Stomach smooth muscle (tissue), 2 donors: ENCODE results near the gene GRID1.

ENCODE experiments used
- H3K27ac ChIP-seq: one replicate; pipeline ENCODE4 v1.7.0; 2013; ENCODE audit warnings: mild to moderate bottlenecking, low read length, inconsistent platforms
- H3K27me3 ChIP-seq, 2 donors: one replicate each; pipeline ENCODE4 v1.7.0; 2013; ENCODE audit warnings: low read length in 2 of 2; ENCODE audit not compliant: insufficient read depth in 2 of 2, control insufficient read depth in 1 of 2
- H3K36me3 ChIP-seq, 2 donors: one replicate each; pipeline ENCODE4 v1.7.0; 2013; ENCODE audit warnings: low read length in 2 of 2; ENCODE audit not compliant: control insufficient read depth in 2 of 2, insufficient read depth in 2 of 2
- H3K4me1 ChIP-seq: one replicate; pipeline ENCODE4 v1.7.0; 2013; ENCODE audit warnings: low read length; ENCODE audit not compliant: control insufficient read depth, insufficient read depth
- H3K4me3 ChIP-seq, 2 donors: one replicate each; pipeline ENCODE4 v1.7.0; 2013; ENCODE audit warnings: low read length in 2 of 2
- H3K9ac ChIP-seq, 2 donors: one replicate each; pipeline ENCODE4 v1.7.0; 2013; ENCODE audit warnings: low read length in 2 of 2, mild to moderate bottlenecking in 1 of 2
- H3K9me3 ChIP-seq, 2 donors: one replicate each; pipeline ENCODE4 v1.7.0; 2013; ENCODE audit warnings: low read length in 2 of 2; ENCODE audit not compliant: control insufficient read depth in 2 of 2
- donor health status: healthy.
- donor health status: Pancreatic carcinoma.

The GRID1 gene

DNA sequence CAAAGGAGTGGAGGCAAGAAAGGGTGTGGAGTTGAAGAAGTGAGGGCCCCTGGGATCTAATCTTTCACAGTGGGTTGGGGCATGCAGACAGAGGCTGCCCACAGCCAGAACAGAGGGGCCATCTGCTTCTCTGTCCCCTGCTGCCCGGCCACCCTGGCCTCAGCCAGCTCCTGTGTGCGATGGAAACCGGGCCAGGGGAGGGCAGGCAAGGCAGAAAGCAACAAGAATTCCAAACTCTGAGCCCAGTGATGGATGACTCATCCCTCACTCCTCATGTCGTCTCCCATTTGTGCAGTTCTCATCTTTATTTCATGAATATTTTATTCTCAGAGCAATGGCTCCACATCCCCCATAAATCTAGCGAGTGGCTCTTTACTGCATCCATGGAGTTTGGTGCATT lies 757.1 kb downstream of the GRID1 start:
- Histone ChIP-seq H3K9ac (no peak overlapping the region), H3K4me3 (no peak overlapping the region), H3K4me1 (no peaks in the 10 kb centered on the region), H3K27me3 (no peaks in the 10 kb centered on the region), H3K9me3 (no peaks in the 10 kb centered on the region), H3K36me3 (no peaks in the 10 kb centered on the region), H3K27ac (no peak overlapping the region)

- no peaks in the 10 kb centered on the region for H3K27me3 ChIP-seq
- no peak overlapping the region for H3K9ac ChIP-seq
- H3K9me3 ChIP-seq = no peaks in the 10 kb centered on the region
- no peaks in the 10 kb centered on the region for H3K4me1 ChIP-seq
- H3K36me3 ChIP-seq = no peaks in the 10 kb centered on the region
- no peak overlapping the region for H3K4me3 ChIP-seq
- H3K27ac ChIP-seq = no peak overlapping the region
Observed at GRCh38 chr10:85608706-85609105, 757.9 kb downstream of the GRID1 start.

GRCh38 chr10:85607043-85607695 lies 759.4 kb downstream of the GRID1 start:
- Histone ChIP-seq H3K36me3 (no peaks in the 10 kb centered on the region), H3K27ac (no peak overlapping the region), H3K9ac (no peak overlapping the region), H3K9me3 (no peaks in the 10 kb centered on the region), H3K4me3 (no peak overlapping the region), H3K27me3 (no peaks in the 10 kb centered on the region), H3K4me1 (no peaks in the 10 kb centered on the region)

- Histone ChIP-seq H3K9me3 (no peaks in the 10 kb centered on the region), H3K4me1 (no peaks in the 10 kb centered on the region), H3K4me3 (no peak overlapping the region), H3K27ac (no peak overlapping the region), H3K27me3 (no peaks in the 10 kb centered on the region), H3K36me3 (no peaks in the 10 kb centered on the region), H3K9ac (no peak overlapping the region)
Observed at GRCh38 chr10:85606401-85606800, 760.2 kb downstream of the GRID1 start.

GRCh38 chr10:85604884-85605283 lies 761.7 kb downstream of the GRID1 start:
- no peaks in the 10 kb centered on the region for H3K27me3 ChIP-seq
- H3K27ac ChIP-seq = no peak overlapping the region
- no peaks in the 10 kb centered on the region for H3K36me3 ChIP-seq
- H3K4me3 ChIP-seq = no peak overlapping the region
- H3K4me1 ChIP-seq = no peaks in the 10 kb centered on the region
- no peaks in the 10 kb centered on the region for H3K9me3 ChIP-seq
- no peak overlapping the region for H3K9ac ChIP-seq

DNA sequence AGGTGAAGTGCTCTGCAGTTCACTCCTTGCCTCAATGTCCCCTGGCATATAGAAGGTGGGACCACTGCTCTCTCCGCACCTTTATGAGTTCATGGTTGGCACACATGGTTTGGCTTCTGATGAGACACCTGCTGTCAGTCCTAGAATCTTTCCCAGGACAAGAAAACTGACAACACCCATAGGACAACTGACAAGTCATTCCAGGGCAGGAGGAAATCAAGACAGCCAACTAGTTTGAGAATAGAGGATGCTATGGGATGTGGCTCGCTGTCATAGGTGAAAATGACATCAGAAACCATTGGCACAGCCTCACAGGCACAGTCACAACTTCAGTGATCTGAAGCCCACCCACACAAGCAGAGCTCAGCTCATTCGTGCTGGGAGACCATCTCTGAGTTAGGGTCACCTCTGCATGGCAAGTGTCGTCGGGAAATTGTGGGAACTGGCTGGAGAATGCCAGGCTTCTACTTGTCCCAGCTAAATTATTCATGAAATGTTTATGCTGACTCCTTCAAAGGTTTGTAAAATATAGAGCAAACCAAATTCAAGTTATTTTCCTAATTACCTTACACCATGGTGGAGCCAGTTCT lies 762.4 kb downstream of the GRID1 start:
- Histone ChIP-seq H3K4me1 (no peaks in the 10 kb centered on the region), H3K4me3 (no peak overlapping the region), H3K9ac (no peak overlapping the region), H3K27ac (no peak overlapping the region), H3K27me3 (no peaks in the 10 kb centered on the region), H3K36me3 (no peaks in the 10 kb centered on the region), H3K9me3 (no peaks in the 10 kb centered on the region)

DNA sequence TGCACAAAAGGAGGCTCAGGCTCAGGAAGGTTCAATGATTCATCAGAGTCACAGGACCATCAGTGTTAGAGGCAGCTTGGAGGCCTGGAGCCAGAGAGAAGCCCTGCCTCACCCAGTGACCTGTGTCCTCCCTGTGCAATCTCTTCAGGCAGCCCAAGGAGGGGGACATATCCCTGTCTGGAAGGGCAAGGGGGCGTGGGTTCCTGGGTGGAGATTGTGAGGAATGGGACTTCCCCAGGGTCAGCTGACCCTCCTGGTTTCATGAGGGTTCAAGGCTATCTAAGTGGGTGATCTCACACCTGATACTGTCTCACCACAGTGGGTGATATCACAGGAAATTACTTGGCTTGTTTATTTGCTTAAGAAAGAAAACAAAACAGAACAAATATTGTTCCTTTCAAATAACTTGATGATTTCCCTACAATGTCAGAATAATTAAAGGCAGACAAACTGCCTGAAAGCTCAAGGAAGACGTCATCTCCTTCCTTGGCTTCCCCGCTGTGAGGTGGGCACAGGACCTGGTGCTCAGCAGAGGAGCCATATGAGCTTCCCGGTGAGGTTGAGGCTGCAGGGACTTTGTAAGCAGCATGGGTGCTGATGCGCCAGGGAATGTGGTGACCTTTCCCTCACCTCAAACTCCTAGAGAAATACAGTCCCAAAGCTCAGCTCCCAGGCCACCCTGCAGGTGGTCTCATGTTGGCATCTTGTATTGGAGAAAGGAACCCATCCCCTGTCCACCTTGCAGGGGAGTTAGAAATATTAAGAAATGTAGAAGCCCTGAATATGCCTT lies 763.2 kb downstream of the GRID1 start:
- no peaks in the 10 kb centered on the region for H3K4me1 ChIP-seq
- no peak overlapping the region for H3K9ac ChIP-seq
- H3K27ac ChIP-seq = no peak overlapping the region
- H3K4me3 ChIP-seq = no peak overlapping the region
- H3K27me3 ChIP-seq = no peaks in the 10 kb centered on the region
- no peaks in the 10 kb centered on the region for H3K36me3 ChIP-seq
- no peaks in the 10 kb centered on the region for H3K9me3 ChIP-seq

GRCh38 chr10:85602713-85603112 lies 763.9 kb downstream of the GRID1 start:
- Histone ChIP-seq H3K27me3 (no peaks in the 10 kb centered on the region), H3K36me3 (no peaks in the 10 kb centered on the region), H3K9me3 (no peaks in the 10 kb centered on the region), H3K9ac (no peak overlapping the region), H3K4me3 (no peak overlapping the region), H3K27ac (no peak overlapping the region), H3K4me1 (no peaks in the 10 kb centered on the region)

DNA sequence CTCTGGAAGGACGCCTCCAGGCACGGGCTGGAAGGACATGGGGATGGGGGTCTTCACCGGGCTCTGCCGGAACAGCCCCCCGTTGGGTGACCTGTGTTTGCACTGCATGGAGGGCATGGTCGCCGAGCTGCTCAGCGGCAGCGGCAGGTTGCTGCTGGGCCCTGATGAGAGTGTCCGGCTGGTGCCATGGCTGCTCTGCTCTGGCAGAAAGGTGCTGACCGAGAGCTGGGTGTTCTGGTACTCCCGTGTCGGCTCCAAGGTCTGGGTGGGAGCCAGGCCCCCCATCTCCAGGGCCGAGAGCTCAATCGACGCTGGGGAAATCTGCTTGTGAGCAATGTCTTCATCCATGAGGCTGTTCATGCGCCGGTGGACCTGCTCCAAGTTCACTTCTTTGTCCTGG lies 764.3 kb downstream of the GRID1 start:
- Histone ChIP-seq H3K27me3 (no peaks in the 10 kb centered on the region), H3K9ac (no peak overlapping the region), H3K36me3 (no peaks in the 10 kb centered on the region), H3K4me1 (no peaks in the 10 kb centered on the region), H3K4me3 (no peak overlapping the region), H3K27ac (no peak overlapping the region), H3K9me3 (no peaks in the 10 kb centered on the region)

GRCh38 chr10:85601526-85601925 lies 765.1 kb downstream of the GRID1 start:
- Histone ChIP-seq H3K4me1 (no peaks in the 10 kb centered on the region), H3K27me3 (no peaks in the 10 kb centered on the region), H3K27ac (no peak overlapping the region), H3K9me3 (no peaks in the 10 kb centered on the region), H3K36me3 (no peaks in the 10 kb centered on the region), H3K4me3 (no peak overlapping the region), H3K9ac (no peak overlapping the region)

- no peak overlapping the region for H3K4me3 ChIP-seq
- H3K9me3 ChIP-seq = no peaks in the 10 kb centered on the region
- no peak overlapping the region for H3K9ac ChIP-seq
- no peaks in the 10 kb centered on the region for H3K27me3 ChIP-seq
- no peaks in the 10 kb centered on the region for H3K4me1 ChIP-seq
- H3K27ac ChIP-seq = no peak overlapping the region
- H3K36me3 ChIP-seq = no peaks in the 10 kb centered on the region
Observed at GRCh38 chr10:85600744-85601081, 765.9 kb downstream of the GRID1 start.
